ENCODE measurements around the gene CEP192. TPM values are rescaled to one million over a fixed set of nuclear protein-coding genes. Genes with fewer than 3 reads are reported as not detected.

The CEP192 gene
- total and polyA plus RNA-seq, 2 of the 13 experiments (the other 11 are each of a cell fraction or from before 2014, with no cell fraction given) = 15.3 to 24.7 TPM

- no peak for TF ChIP-seq KIAA2018 (CRISPR knock-in tag; IDR thresholded peaks at IDR 0.05; ENCODE audit: borderline replicate concordance)
- no peak for TF ChIP-seq TP53 (CRISPR knock-in tag; conservative IDR thresholded peaks at IDR 0.05)
- no peak for TF ChIP-seq YEATS4 (CRISPR knock-in tag; IDR thresholded peaks at IDR 0.05; ENCODE audit: borderline replicate concordance)
- TF ChIP-seq ZNF713 (CRISPR knock-in tag; IDR thresholded peaks at IDR 0.05) = no peak
- no peak for TF ChIP-seq CSRNP2 (CRISPR knock-in tag; conservative IDR thresholded peaks at IDR 0.05; ENCODE audit: low read depth)
- no peak for TF ChIP-seq BRF2 (CRISPR knock-in tag; IDR thresholded peaks at IDR 0.05)
Observed at GRCh38 chr18:13017247-13017875, 26.2 kb downstream of the CEP192 start (continued).

Data from HepG2 (cell line).